Measurements from ENCODE around the gene TSEN15. TPM values are rescaled to one million over a fixed set of nuclear protein-coding genes. Genes with fewer than 3 reads are reported as not detected.
"Not testable (repeated sequence)": the region's sequence is repeated elsewhere in the genome, so short reads cannot be mapped to it uniquely, and the experiment has no call there.

Gene TSEN15
- total RNA-seq, 3 donors from 2014 or later: 6.7 to 21.2 (median 13.5) TPM

GRCh38 chr1:184035719-184036516 lies 15.6 kb upstream of the TSEN15 start:
- no peaks in the 10 kb centered on the region for H3K4me1 ChIP-seq (ENCODE audit: low read depth)
- peak in 1 of 3 donors; percentile 52 for DNase-seq
- ATAC-seq: no peak
- no peaks in the 10 kb centered on the region for H3K36me3 ChIP-seq (ENCODE audit: low read depth)
- no peak for TF ChIP-seq CTCF (IDR thresholded peaks at IDR 0.05)
- H3K4me3 ChIP-seq: no peak overlapping the region
- intact Hi-C loops (cut with DNase I, micrococcal nuclease): no loop called here
- no peaks in the 10 kb centered on the region for H3K9me3 ChIP-seq

- H3K4me1 ChIP-seq (ENCODE audit: low read depth): no peaks in the 10 kb centered on the region
- DNase-seq (peak in 2 of 3 donors; percentile 28 to 43), ATAC-seq (peak; percentile 43)
- H3K36me3 ChIP-seq (ENCODE audit: low read depth): no peaks in the 10 kb centered on the region
- intact Hi-C loops (cut with DNase I, micrococcal nuclease): no loop called here
- no peak for TF ChIP-seq CTCF (IDR thresholded peaks at IDR 0.05)
- H3K4me3 ChIP-seq: no peak overlapping the region
- H3K9me3 ChIP-seq: no peaks in the 10 kb centered on the region
Observed at GRCh38 chr1:184036517-184036949, 15.0 kb upstream of the TSEN15 start.

- intact Hi-C loops (cut with DNase I, micrococcal nuclease): no loop called here
- no peak for TF ChIP-seq CTCF (IDR thresholded peaks at IDR 0.05)
Observed at GRCh38 chr1:184037849-184038591, 13.5 kb upstream of the TSEN15 start.

GRCh38 chr1:184039126-184039525 lies 12.4 kb upstream of the TSEN15 start:
- ATAC-seq (no peak), DNase-seq (no peak)
- intact Hi-C loops (cut with DNase I, micrococcal nuclease): no loop called here
- Histone ChIP-seq H3K36me3 (ENCODE audit: low read depth) (no peaks in the 10 kb centered on the region), H3K9me3 (no peaks in the 10 kb centered on the region), H3K4me3 (no peak overlapping the region), H3K4me1 (ENCODE audit: low read depth) (no peaks in the 10 kb centered on the region)
- no peak for TF ChIP-seq CTCF (IDR thresholded peaks at IDR 0.05)

More at GRCh38 chr1:184037849-184038591, 13.5 kb upstream of the TSEN15 start:
- DNase-seq: no peak
- Histone ChIP-seq H3K9me3 (no peaks in the 10 kb centered on the region), H3K4me3 (no peak overlapping the region), H3K36me3 (ENCODE audit: low read depth) (no peaks in the 10 kb centered on the region), H3K4me1 (ENCODE audit: low read depth) (no peaks in the 10 kb centered on the region)
- no peak for ATAC-seq

GRCh38 chr1:184041731-184042130 lies 9.8 kb upstream of the TSEN15 start:
- Histone ChIP-seq H3K36me3 (ENCODE audit: low read depth) (no peaks in the 10 kb centered on the region), H3K4me3 (no peak overlapping the region), H3K9me3 (no peaks in the 10 kb centered on the region), H3K4me1 (ENCODE audit: low read depth) (no peaks in the 10 kb centered on the region)
- no peak for DNase-seq
- intact Hi-C loops (cut with DNase I, micrococcal nuclease): no loop called here
- TF ChIP-seq CTCF (IDR thresholded peaks at IDR 0.05): no peak
- no peak for ATAC-seq

GRCh38 chr1:184043315-184043714 lies 8.2 kb upstream of the TSEN15 start:
- ATAC-seq; H3K9me3 ChIP-seq; H3K4me1 ChIP-seq (ENCODE audit: low read depth); intact Hi-C loops (cut with DNase I, micrococcal nuclease); H3K4me3 ChIP-seq; DNase-seq; H3K36me3 ChIP-seq (ENCODE audit: low read depth): not testable (repeated sequence)

All from mucosa of descending colon (tissue), 3 donors.